HCT116 (cell line): ENCODE data around the gene IGF2R. TPM values are rescaled to one million over a fixed set of nuclear protein-coding genes. Genes with fewer than 3 reads are reported as not detected.

Experiments used
- ATAC-seq: fragments of 200-7000 bp; cut with Tn5 transposase; 2 replicates; pipeline ENCODE4 v1.9.1; 2020; ENCODE audit warnings: mild to moderate bottlenecking, moderate library complexity
- BruUV-seq: library from RNA; stranded (reverse); fragments of 400-500 nt; replicated peaks from 2 replicates; lab custom pipeline; 2021; lab: Mats Ljungman, UMichigan
- CTCF ChIA-PET: fragments of 300-600 bp; sonication (Branson Sonifier 250); formaldehyde crosslinking; loops from one replicate; lab custom pipeline; 2021; ENCODE audit warnings: antibody characterized with exemption; lab: Charles Lee
- POLR2A ChIA-PET: fragments of 300-600, 350-600 bp; sonication (Branson Sonifier 250); formaldehyde crosslinking; loops from one replicate; lab custom pipeline; 2021; ENCODE audit warnings: antibody characterized with exemption; lab: Charles Lee
- RAD21 ChIA-PET, 2 experiments: fragments of 300-600 bp; sonication (Branson Sonifier 250); formaldehyde crosslinking; loops; one replicate each; lab custom pipeline; 2023; ENCODE audit warnings: low total read pairs in 2 of 2; ENCODE audit not compliant: uncharacterized antibody in 2 of 2, unreplicated experiment in 2 of 2, low non-redundant PET in 1 of 2; lab: Charles Lee
- DNase-seq: peaks from one replicate; pipeline ENCODE4 v3.0.0-alpha.2; 2010; ENCODE audit warnings: low read depth, low spot score
- H2AFZ ChIP-seq: fragments of 200-600 bp; shearing (Covaris generic), sonication (generic); 2 replicates; pipeline ENCODE4 v1.6.1; 2017; ENCODE audit warnings: low read depth, mixed run types, mixed read lengths, antibody characterized with exemption, low read length; ENCODE audit not compliant: poor library complexity, severe bottlenecking
- H3K27ac ChIP-seq: 2 replicates; pipeline ENCODE4 v1.5.1; 2012; ENCODE audit warnings: low read depth, low read length
- H3K27me3 ChIP-seq: fragments of 200-600 bp; sonication (generic); 2 replicates; pipeline ENCODE4 v1.6.1; 2016; ENCODE audit warnings: mixed run types, low read length, mixed read lengths; ENCODE audit not compliant: insufficient read depth
- H3K36me3 ChIP-seq, 2 experiments: fragments of 200-500 bp in 1 of 2; fragments of 200-600 bp in 1 of 2; sonication (Bioruptor generic) in 1 of 2; sonication (generic) in 1 of 2; 2 replicates each; pipeline versions ENCODE4 v1.5.1 to v1.6.1; 2014 to 2016; ENCODE audit warnings: low read length in 2 of 2, inconsistent platforms in 1 of 2, mixed read lengths in 1 of 2, mixed run types in 1 of 2; ENCODE audit not compliant: insufficient read depth in 2 of 2, control insufficient read depth in 1 of 2
- H3K4me1 ChIP-seq, 2 experiments: fragments of 200-600 bp in 1 of 2; sonication (generic) in 1 of 2; 2 replicates each; pipeline versions ENCODE4 v1.5.1 to v1.6.1; 2012 to 2017; ENCODE audit warnings: low read length in 2 of 2, inconsistent platforms in 1 of 2, mild to moderate bottlenecking in 1 of 2, mixed read lengths in 1 of 2, mixed run types in 1 of 2, moderate library complexity in 1 of 2; ENCODE audit not compliant: insufficient read depth in 2 of 2, control insufficient read depth in 1 of 2
- H3K4me2 ChIP-seq: fragments of 200-600 bp; sonication (generic); 2 replicates; pipeline ENCODE4 v1.6.1; 2017; ENCODE audit warnings: mixed run types, low read length, mixed read lengths
- H3K4me3 ChIP-seq, 2 experiments: fragments of 200-600 bp in 1 of 2; sonication (generic) in 1 of 2; replicated peaks in 1 of 2; 2 replicates each; pipeline ENCODE4 v1.5.1; 2011 to 2016; ENCODE audit warnings: low read length in 2 of 2, control low read depth in 1 of 2, low read depth in 1 of 2, mild to moderate bottlenecking in 1 of 2, mixed read lengths in 1 of 2, mixed run types in 1 of 2
- H3K79me2 ChIP-seq: fragments of 200-600 bp; sonication (generic); 2 replicates; pipeline ENCODE4 v1.6.1; 2017; ENCODE audit warnings: mild to moderate bottlenecking, mixed run types, low read length, moderate library complexity, mixed read lengths; ENCODE audit not compliant: insufficient read depth
- H3K9ac ChIP-seq: fragments of 200-600 bp; sonication (generic); 2 replicates; pipeline ENCODE4 v1.6.1; 2016; ENCODE audit warnings: low read length, mixed read lengths
- H3K9me2 ChIP-seq: fragments of 200-600 bp; sonication (generic), shearing (Covaris generic); 2 replicates; pipeline ENCODE4 v1.6.1; 2017; ENCODE audit warnings: mixed run types, mild to moderate bottlenecking, moderate library complexity; ENCODE audit not compliant: insufficient read depth
- H3K9me3 ChIP-seq, 2 experiments: fragments of 200-500 bp in 1 of 2; fragments of 200-600 bp in 1 of 2; sonication (Bioruptor generic) in 1 of 2; sonication (generic) in 1 of 2; 2 replicates each; pipeline ENCODE4 v1.6.1; 2014 to 2017; ENCODE audit warnings: low read length in 2 of 2, mixed read lengths in 2 of 2, inconsistent platforms in 1 of 2, low read depth in 1 of 2, mild to moderate bottlenecking in 1 of 2, mixed run types in 1 of 2, moderate library complexity in 1 of 2; ENCODE audit not compliant: control insufficient read depth in 1 of 2, insufficient read depth in 1 of 2
- H4K20me1 ChIP-seq: fragments of 200-600 bp; sonication (generic), shearing (Covaris generic); 2 replicates; pipeline ENCODE4 v1.6.1; 2017; ENCODE audit warnings: mixed run types, mild to moderate bottlenecking, moderate library complexity; ENCODE audit not compliant: insufficient read depth
- ATF3 ChIP-seq: IDR thresholded peaks from 2 replicates; pipeline ENCODE4 v1.6.1; 2012
- CBX3 ChIP-seq: IDR thresholded peaks from 2 replicates; pipeline ENCODE4 v1.6.1; 2012; ENCODE audit warnings: low read depth
- EGR1 ChIP-seq: IDR thresholded peaks from 2 replicates; pipeline ENCODE4 v1.6.1; 2012; ENCODE audit warnings: low read depth
- ELF1 ChIP-seq: IDR thresholded peaks from 2 replicates; pipeline ENCODE4 v1.6.1; 2012; ENCODE audit warnings: low read depth, borderline replicate concordance
- EZH2 ChIP-seq: fragments of 200-600 bp; sonication (generic); IDR thresholded peaks from 2 replicates; pipeline ENCODE4 v1.6.1; 2017; ENCODE audit warnings: antibody characterized with exemption, mixed run types
- EZH2phosphoT487 ChIP-seq: fragments of 200-600 bp; IDR thresholded peaks from 2 replicates; pipeline ENCODE4 v1.6.1; 2018; ENCODE audit warnings: antibody characterized with exemption, borderline replicate concordance
- FOSL1 ChIP-seq: IDR thresholded peaks from 2 replicates; pipeline ENCODE4 v1.6.1; 2012; ENCODE audit warnings: low read depth
- JUND ChIP-seq: IDR thresholded peaks from 2 replicates; pipeline ENCODE4 v1.6.1; 2012
- POLR2A ChIP-seq: IDR thresholded peaks from 2 replicates; pipeline ENCODE4 v1.7.0; 2011; ENCODE audit warnings: borderline replicate concordance; ENCODE audit not compliant: insufficient read depth, insufficient read length; ENCODE audit errors: extremely low read depth
- POLR2AphosphoS5 ChIP-seq: IDR thresholded peaks from 2 replicates; pipeline ENCODE4 v1.6.1; 2011; ENCODE audit warnings: mild to moderate bottlenecking, low read depth, low read length, moderate library complexity
- SIN3A ChIP-seq: IDR thresholded peaks from 2 replicates; pipeline ENCODE4 v1.6.1; 2012; ENCODE audit warnings: low read depth
- SP1 ChIP-seq: IDR thresholded peaks from 2 replicates; pipeline ENCODE4 v1.6.1; 2012; ENCODE audit warnings: low read depth
- SRF ChIP-seq: IDR thresholded peaks from 2 replicates; pipeline ENCODE4 v1.6.1; 2012; ENCODE audit warnings: low read depth
- YY1 ChIP-seq: IDR thresholded peaks from 2 replicates; pipeline ENCODE4 v1.6.1; 2011; ENCODE audit warnings: low read length, low read depth, moderate library complexity, mild to moderate bottlenecking; ENCODE audit not compliant: insufficient replicate concordance; ENCODE audit errors: extremely low read depth
- ZBTB33 ChIP-seq: IDR thresholded peaks from 2 replicates; pipeline ENCODE4 v1.6.1; 2011; ENCODE audit warnings: mild to moderate bottlenecking, low read length, moderate library complexity; ENCODE audit not compliant: insufficient replicate concordance; ENCODE audit errors: extremely low read depth
- ZNF274 ChIP-seq: fragments of 200-500 bp; sonication (Bioruptor generic); IDR thresholded peaks from 2 replicates; pipeline ENCODE4 v1.6.1; 2014; ENCODE audit warnings: mild to moderate bottlenecking, low read depth, low read length, inconsistent platforms
- intact Hi-C: fragments of 100-400 bp; cut with micrococcal nuclease; formaldehyde crosslinking; loops from 2 replicates; pipeline ENCODE4 v1.10.0; 2022
- total RNA-seq: library from RNA; stranded (reverse); gene quantifications from one replicate; pipeline ENCODE4 v1.2.1, GENCODE V29; 2021; ENCODE audit not compliant: unreplicated experiment
- TF ChIP-seq, protein P1 (sequence below), 3 experiments: fragments of 200-600 bp in 1 of 3; sonication (generic) in 1 of 3; IDR thresholded peaks in 2 of 3; conservative IDR thresholded peaks in 1 of 3; 2 replicates each; pipeline ENCODE4 v1.5.1; 2012 to 2017; ENCODE audit warnings: low read depth in 2 of 3, low read length in 2 of 3, antibody characterized with exemption in 1 of 3, borderline replicate concordance in 1 of 3, control low read depth in 1 of 3, mild to moderate bottlenecking in 1 of 3, mixed read lengths in 1 of 3, mixed run types in 1 of 3, moderate library complexity in 1 of 3; ENCODE audit not compliant: insufficient read depth in 1 of 3

The IGF2R gene
- total RNA-seq, 1 experiment from 2014 or later: 37.0 TPM

DNA sequence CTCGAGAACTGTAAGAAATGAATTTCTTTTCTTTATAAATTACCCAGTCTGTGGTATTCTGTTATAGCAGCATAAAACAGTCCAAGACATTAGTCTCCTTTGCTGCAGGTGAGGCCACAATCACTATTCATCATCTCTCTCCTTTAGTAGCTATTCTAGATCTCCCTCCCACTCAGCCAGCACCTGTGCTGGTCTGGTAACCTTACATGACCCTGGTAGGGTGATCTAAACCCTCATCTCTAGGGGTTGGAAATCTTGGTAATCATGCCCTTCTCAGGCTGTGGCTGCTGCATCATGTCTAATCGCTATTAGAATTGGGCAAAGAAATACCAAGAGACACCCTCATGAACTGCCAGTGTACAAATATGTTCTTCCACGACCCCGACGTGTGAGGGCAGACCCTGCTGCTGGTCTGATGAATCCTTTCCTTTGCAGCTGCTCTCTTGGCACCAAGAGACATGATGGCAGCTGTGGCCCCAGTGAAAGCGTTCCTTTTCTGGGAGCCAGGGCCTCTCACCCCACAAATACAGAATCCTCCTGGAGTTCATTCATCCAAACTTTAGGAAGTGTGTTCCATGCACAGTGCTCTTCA is 23.0 kb upstream of the IGF2R start:
- H3K4me3 ChIP-seq: no peak overlapping the region
- H4K20me1 ChIP-seq: no peaks in the 10 kb centered on the region
- H3K9me2 ChIP-seq: no peaks in the 10 kb centered on the region
- intact Hi-C loops: no loop called here
- H3K27me3 ChIP-seq: no peaks in the 10 kb centered on the region
- ATAC-seq (no peak), DNase-seq (no peak)
- no peaks in the 10 kb centered on the region for H3K36me3 ChIP-seq
- no peak overlapping the region for H3K4me2 ChIP-seq
- H3K27ac ChIP-seq: no peak overlapping the region
- RAD21 ChIA-PET: no interaction called here
- TF ChIP-seq SRF (no peak), ZBTB33 (no peak), SP1 (no peak), FOSL1 (no peak), POLR2AphosphoS5 (no peak), CBX3 (no peak), SIN3A (no peak), ATF3 (no peak), YY1 (no peak), POLR2A (no peak), EGR1 (no peak), ELF1 (no peak), JUND (no peak), EZH2phosphoT487 (no peak), ZNF274 (no peak), EZH2 (no peak)
- TF ChIP-seq, protein P1, sequence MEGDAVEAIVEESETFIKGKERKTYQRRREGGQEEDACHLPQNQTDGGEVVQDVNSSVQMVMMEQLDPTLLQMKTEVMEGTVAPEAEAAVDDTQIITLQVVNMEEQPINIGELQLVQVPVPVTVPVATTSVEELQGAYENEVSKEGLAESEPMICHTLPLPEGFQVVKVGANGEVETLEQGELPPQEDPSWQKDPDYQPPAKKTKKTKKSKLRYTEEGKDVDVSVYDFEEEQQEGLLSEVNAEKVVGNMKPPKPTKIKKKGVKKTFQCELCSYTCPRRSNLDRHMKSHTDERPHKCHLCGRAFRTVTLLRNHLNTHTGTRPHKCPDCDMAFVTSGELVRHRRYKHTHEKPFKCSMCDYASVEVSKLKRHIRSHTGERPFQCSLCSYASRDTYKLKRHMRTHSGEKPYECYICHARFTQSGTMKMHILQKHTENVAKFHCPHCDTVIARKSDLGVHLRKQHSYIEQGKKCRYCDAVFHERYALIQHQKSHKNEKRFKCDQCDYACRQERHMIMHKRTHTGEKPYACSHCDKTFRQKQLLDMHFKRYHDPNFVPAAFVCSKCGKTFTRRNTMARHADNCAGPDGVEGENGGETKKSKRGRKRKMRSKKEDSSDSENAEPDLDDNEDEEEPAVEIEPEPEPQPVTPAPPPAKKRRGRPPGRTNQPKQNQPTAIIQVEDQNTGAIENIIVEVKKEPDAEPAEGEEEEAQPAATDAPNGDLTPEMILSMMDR (IDR thresholded peaks at IDR 0.05 in 2 of 3, conservative IDR thresholded peaks at IDR 0.05 in 1 of 3; ENCODE audit: borderline replicate concordance in 1 of 3, insufficient read depth in 1 of 3, low read depth in 2 of 3, low read length in 2 of 3): no peak
- peaks cover 0 to 5% of the 10 kb centered on the region in 2 experiments; a peak in 2 of 4 replicates for H3K9me3 ChIP-seq
- CTCF ChIA-PET: no interaction called here
- no peak overlapping the region for H3K9ac ChIP-seq
- H2AFZ ChIP-seq: no peak overlapping the region
- BruUV-seq: no TSS peak
- no peaks in the 10 kb centered on the region for H3K4me1 ChIP-seq
- POLR2A ChIA-PET: no interaction called here
- H3K79me2 ChIP-seq: no peaks in the 10 kb centered on the region
